Hepatocyte (in vitro differentiated cells): ENCODE measurements around the gene OR5B21. TPM values are rescaled to one million over a fixed set of nuclear protein-coding genes. Genes with fewer than 3 reads are reported as not detected.

Experiments
- DNase-seq: peaks from one replicate; pipeline ENCODE4 v3.0.0-alpha.2; 2016; ENCODE audit warnings: low spot score
- H2AFZ ChIP-seq: fragments of 200-600 bp; sonication (generic); 2 replicates; pipeline ENCODE4 v1.6.0; 2016; ENCODE audit warnings: antibody characterized with exemption, mild to moderate bottlenecking
- H3K27ac ChIP-seq: fragments of 200-600 bp; sonication (generic); 2 replicates; pipeline ENCODE4 v1.5.1; 2016; ENCODE audit warnings: mild to moderate bottlenecking
- H3K27me3 ChIP-seq: fragments of 200-600 bp; sonication (generic); 2 replicates; pipeline ENCODE4 v1.6.1; 2016
- H3K36me3 ChIP-seq: fragments of 200-600 bp; sonication (generic); replicated peaks from 2 replicates; pipeline ENCODE4 v1.5.1; 2016; ENCODE audit warnings: low read depth; ENCODE audit not compliant: insufficient read depth
- H3K4me1 ChIP-seq: fragments of 200-600 bp; sonication (generic); 2 replicates; pipeline ENCODE4 v1.5.1; 2016; ENCODE audit warnings: mild to moderate bottlenecking, moderate library complexity; ENCODE audit not compliant: insufficient read depth
- H3K4me2 ChIP-seq: fragments of 200-600 bp; sonication (generic); 2 replicates; pipeline ENCODE4 v1.6.0; 2016
- H3K4me3 ChIP-seq: fragments of 200-600 bp; sonication (generic); 2 replicates; pipeline ENCODE4 v1.5.1; 2016; ENCODE audit warnings: mild to moderate bottlenecking
- H3K79me2 ChIP-seq: fragments of 200-600 bp; sonication (generic); 2 replicates; pipeline ENCODE4 v1.6.0; 2017; ENCODE audit warnings: mild to moderate bottlenecking
- H3K9me2 ChIP-seq: fragments of 200-600 bp; sonication (generic); replicated peaks from 2 replicates; pipeline ENCODE4 v1.6.0; 2017; ENCODE audit warnings: mild to moderate bottlenecking; ENCODE audit not compliant: insufficient read depth
- H3K9me3 ChIP-seq: fragments of 200-600 bp; sonication (generic); 2 replicates; pipeline ENCODE4 v1.5.1; 2016; ENCODE audit warnings: low read depth, mild to moderate bottlenecking
- H4K20me1 ChIP-seq: fragments of 200-600 bp; sonication (generic); 2 replicates; pipeline ENCODE4 v1.6.0; 2016; ENCODE audit warnings: mild to moderate bottlenecking; ENCODE audit not compliant: insufficient read depth, poor library complexity, severe bottlenecking
- CTCF ChIP-seq: fragments of 200-600 bp; sonication (generic); IDR thresholded peaks from 2 replicates; pipeline ENCODE4 v1.5.1; 2016; ENCODE audit warnings: antibody characterized with exemption, mild to moderate bottlenecking; ENCODE audit not compliant: poor library complexity
- EZH2 ChIP-seq: fragments of 200-600 bp; sonication (generic); IDR thresholded peaks from 2 replicates; pipeline ENCODE4 v1.6.1; 2016; ENCODE audit warnings: antibody characterized with exemption, mild to moderate bottlenecking, borderline replicate concordance
- EZH2phosphoT487 ChIP-seq: fragments of 200-600 bp; sonication (generic); IDR thresholded peaks from one replicate; pipeline ENCODE4 v1.6.1; 2018; ENCODE audit warnings: antibody characterized with exemption, mild to moderate bottlenecking, low read depth, moderate library complexity; ENCODE audit not compliant: unreplicated experiment, severe bottlenecking
- WGBS: methylation state at CpG from one replicate; pipeline ENCODE4 v1.1.6; 2016; ENCODE audit warnings: low lambda C conversion rate; ENCODE audit errors: missing lambda C conversion rate; 5-methylcytosine and 5-hydroxymethylcytosine counted together
- polyA plus RNA-seq: library from polyadenylated mRNA; unstranded; fragments of >200 nt; fragmentation: Nextera tagmentation; extraction: Ambion mirVana; gene quantifications from 2 replicates; pipeline ENCODE4 v1.2.1, GENCODE V29; 2016
- total RNA-seq: library from RNA; depleted of rRNA; stranded (reverse); fragments of >200 nt; gene quantifications from 2 replicates; pipeline ENCODE4 v1.2.3, GENCODE V29; 2014

Gene OR5B21
- total and polyA plus RNA-seq, 2 experiments from 2014 or later: not detected

DNA sequence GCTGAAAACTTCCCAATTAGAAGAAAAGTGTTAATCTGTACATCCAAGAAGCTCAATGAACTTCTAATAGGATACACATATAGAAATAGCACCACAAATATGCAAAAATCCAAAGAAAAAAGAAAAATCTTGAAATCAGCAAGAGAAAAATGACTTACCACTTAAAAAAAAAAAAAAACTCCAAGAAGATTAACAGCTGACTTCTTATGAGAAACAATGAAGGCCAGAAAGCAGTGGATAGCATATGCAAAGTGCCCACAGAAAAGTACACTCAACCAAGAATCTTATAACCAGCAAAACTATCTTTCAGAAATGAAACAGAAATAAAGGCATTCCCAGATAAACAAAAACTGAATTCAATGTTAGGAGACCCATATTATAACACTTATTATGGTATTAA, 36.0 kb downstream of the OR5B21 start:
- TF ChIP-seq CTCF: no peak
- TF ChIP-seq EZH2: no peak
- TF ChIP-seq EZH2phosphoT487: no peak
- Histone ChIP-seq H3K9me2 (no peaks in the 10 kb centered on the region), H3K4me3 (no peak overlapping the region), H3K27ac (no peak overlapping the region), H2AFZ (no peak overlapping the region), H3K4me1 (no peaks in the 10 kb centered on the region), H3K36me3 (no peaks in the 10 kb centered on the region), H4K20me1 (no peaks in the 10 kb centered on the region), H3K27me3 (no peaks in the 10 kb centered on the region), H3K79me2 (no peaks in the 10 kb centered on the region), H3K4me2 (no peak overlapping the region), H3K9me3 (peaks cover 9% of the 10 kb centered on the region)
- DNase-seq: no peak

DNA sequence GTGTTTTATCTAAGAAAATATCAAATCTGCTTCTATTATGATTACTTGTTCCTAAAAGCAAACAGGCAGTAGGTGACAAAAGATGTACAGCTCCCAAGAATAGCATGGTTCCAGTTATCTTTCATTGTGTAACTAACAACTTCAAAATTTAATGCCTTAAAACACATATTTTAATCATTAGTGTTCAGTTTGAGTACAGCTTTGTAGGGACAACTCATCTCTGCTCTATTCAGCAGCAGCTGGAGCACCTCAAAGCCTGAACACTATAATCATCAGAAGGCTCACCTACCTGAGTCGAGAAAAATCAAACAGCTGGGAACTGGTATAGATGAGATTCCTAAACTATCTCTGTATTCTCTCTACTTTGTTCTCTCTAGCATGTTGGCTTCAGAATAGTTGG, 41.6 kb downstream of the OR5B21 start:
- H3K36me3 ChIP-seq: no peaks in the 10 kb centered on the region

DNA sequence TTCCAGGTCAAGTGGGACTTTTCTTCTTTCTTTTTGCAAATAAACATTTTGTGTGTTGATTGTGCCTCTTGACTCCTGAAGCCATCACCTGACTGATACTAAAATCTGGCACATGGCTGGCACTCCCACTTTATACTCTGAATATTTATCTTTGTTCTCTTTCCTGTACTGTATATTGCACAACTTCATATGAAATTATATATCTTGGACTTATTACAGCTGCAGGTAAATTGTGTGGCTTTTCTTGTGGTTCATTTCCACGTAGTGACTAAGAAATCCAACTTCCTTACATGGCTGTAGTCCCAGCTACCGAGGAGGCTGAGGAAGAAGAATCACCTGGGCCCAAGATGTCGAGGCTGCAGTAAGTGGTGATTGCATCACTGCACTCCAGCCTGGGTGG, 42.2 kb downstream of the OR5B21 start:
- no peak for TF ChIP-seq EZH2phosphoT487
- TF ChIP-seq EZH2: no peak
- no peak for TF ChIP-seq CTCF
- 55% methylated on average over 3 of the region's 3 CpGs for WGBS
- H3K27me3 ChIP-seq: no peaks in the 10 kb centered on the region
- H3K9me3 ChIP-seq: no peaks in the 10 kb centered on the region
- no peaks in the 10 kb centered on the region for H3K79me2 ChIP-seq
- no peaks in the 10 kb centered on the region for H3K9me2 ChIP-seq
- H3K27ac ChIP-seq: no peak overlapping the region
- H3K4me3 ChIP-seq: no peak overlapping the region
- no peak overlapping the region for H3K4me2 ChIP-seq
- no peaks in the 10 kb centered on the region for H3K4me1 ChIP-seq
- DNase-seq: no peak
- no peaks in the 10 kb centered on the region for H4K20me1 ChIP-seq
- no peak overlapping the region for H2AFZ ChIP-seq
- no peaks in the 10 kb centered on the region for H3K36me3 ChIP-seq

More for the DNA sequence above, 41.6 kb downstream of the OR5B21 start:
- Histone ChIP-seq H3K4me1 (no peaks in the 10 kb centered on the region), H3K27me3 (no peaks in the 10 kb centered on the region), H3K9me3 (no peaks in the 10 kb centered on the region), H3K4me3 (no peak overlapping the region), H4K20me1 (no peaks in the 10 kb centered on the region), H3K79me2 (no peaks in the 10 kb centered on the region), H3K4me2 (no peak overlapping the region), H2AFZ (no peak overlapping the region), H3K27ac (no peak overlapping the region), H3K9me2 (no peaks in the 10 kb centered on the region)
- DNase-seq: no peak
- 83% methylated on average over 1 of the region's 1 CpG for WGBS
- no peak for TF ChIP-seq EZH2
- no peak for TF ChIP-seq CTCF
- no peak for TF ChIP-seq EZH2phosphoT487

Other genes with a start within 250 kb of the OR5B21 start
- gene OR10W1, start 239.8 kb downstream of the OR5B21 start, total RNA-seq: not detected in 2 replicates
- not detected in 2 replicates for gene OR10W1, start 239.8 kb downstream of the OR5B21 start, polyA plus RNA-seq
- not detected in 2 replicates for gene OR5B17, start 149.0 kb downstream of the OR5B21 start, total RNA-seq
- gene OR5B17, start 149.0 kb downstream of the OR5B21 start, polyA plus RNA-seq: not detected in 2 replicates
- not detected in 2 replicates for gene OR5B3, start 101.2 kb downstream of the OR5B21 start, total RNA-seq
- not detected in 2 replicates for gene OR5B3, start 101.2 kb downstream of the OR5B21 start, polyA plus RNA-seq
- not detected in 2 replicates for gene OR5B2, start 80.0 kb downstream of the OR5B21 start, total RNA-seq
- not detected in 2 replicates for gene OR5B2, start 80.0 kb downstream of the OR5B21 start, polyA plus RNA-seq
- gene OR5B12, start 65.9 kb downstream of the OR5B21 start, total RNA-seq: not detected in 2 replicates
- not detected in 2 replicates for gene OR5B12, start 65.9 kb downstream of the OR5B21 start, polyA plus RNA-seq
- gene LPXN, start 67.8 kb upstream of the OR5B21 start, total RNA-seq: 3.1 and 3.2 TPM in 2 replicates
- gene LPXN, start 67.8 kb upstream of the OR5B21 start, polyA plus RNA-seq: 2.3 and 3.7 TPM in 2 replicates
- 42.0 and 45.9 TPM in 2 replicates for gene ZFP91, start 71.0 kb upstream of the OR5B21 start, total RNA-seq
- 13.7 and 15.4 TPM in 2 replicates for gene ZFP91, start 71.0 kb upstream of the OR5B21 start, polyA plus RNA-seq
- 3.1 and 3.6 TPM in 2 replicates for gene CNTF, start 114.6 kb upstream of the OR5B21 start, total RNA-seq
- not detected in 2 replicates for gene CNTF, start 114.6 kb upstream of the OR5B21 start, polyA plus RNA-seq
- gene GLYAT, start 223.8 kb upstream of the OR5B21 start, total RNA-seq: 0.77 and 3.1 TPM in 2 replicates
- 1.6 and 3.4 TPM in 2 replicates for gene GLYAT, start 223.8 kb upstream of the OR5B21 start, polyA plus RNA-seq